Left cardiac atrium (tissue), 4 donors: ENCODE measurements around the gene ATP6AP1. TPM values are rescaled to one million over a fixed set of nuclear protein-coding genes. Genes with fewer than 3 reads are reported as not detected.

Experiments used
- ATAC-seq, 2 donors: fragments of 200-7000 bp; cut with Tn5 transposase; one replicate each; pipeline ENCODE4 v1.9.1; 2020; ENCODE audit warnings: mild to moderate bottlenecking in 2 of 2, moderate library complexity in 2 of 2
- DNase-seq: peaks from one replicate; pipeline ENCODE4 v3.0.0-alpha.2; 2020
- intact Hi-C, 2 donors: fragments of 100-400 bp; cut with DNase I; formaldehyde crosslinking; loops; one replicate each; pipeline versions ENCODE4 v1.14.1 to v1.15.1; 2022 to 2023
- total RNA-seq, 2 donors: library from RNA; stranded (reverse); fragmentation: NEBNext Ultra II Directional; extraction: Animal tissue kit (Norgen Biotek cat#: 25700); gene quantifications; one replicate each; pipeline ENCODE4 v1.2.1, GENCODE V29; 2021
- donor health status: DM: no; HTN: yes; CAD: no.
- donor health status: DM: no; HTN: yes; CAD: no; lungs with severe emphysema.
- donor health status: DM: yes; HTN: yes; CAD: no.
- donor health status: Dilated cardiomyopathy.

Gene ATP6AP1
- total RNA-seq, 2 donors from 2014 or later, result 70.8 to 86.0 TPM

- intact Hi-C loops, result no loop called here
- ATAC-seq, result no peak
- DNase-seq, result no peak
Observed at GRCh38 chrX:154441564-154441963, 13.1 kb downstream of the ATP6AP1 start.

GRCh38 chrX:154441984-154442707 is 13.7 kb downstream of the ATP6AP1 start:
- DNase-seq (no peak), ATAC-seq (no peak)
- intact Hi-C loops, result no loop called here

GRCh38 chrX:154443479-154443910 is 15.0 kb downstream of the ATP6AP1 start:
- ATAC-seq, result peak; percentile 3 to 8
- intact Hi-C loops, result no loop called here
- no peak for DNase-seq

DNA sequence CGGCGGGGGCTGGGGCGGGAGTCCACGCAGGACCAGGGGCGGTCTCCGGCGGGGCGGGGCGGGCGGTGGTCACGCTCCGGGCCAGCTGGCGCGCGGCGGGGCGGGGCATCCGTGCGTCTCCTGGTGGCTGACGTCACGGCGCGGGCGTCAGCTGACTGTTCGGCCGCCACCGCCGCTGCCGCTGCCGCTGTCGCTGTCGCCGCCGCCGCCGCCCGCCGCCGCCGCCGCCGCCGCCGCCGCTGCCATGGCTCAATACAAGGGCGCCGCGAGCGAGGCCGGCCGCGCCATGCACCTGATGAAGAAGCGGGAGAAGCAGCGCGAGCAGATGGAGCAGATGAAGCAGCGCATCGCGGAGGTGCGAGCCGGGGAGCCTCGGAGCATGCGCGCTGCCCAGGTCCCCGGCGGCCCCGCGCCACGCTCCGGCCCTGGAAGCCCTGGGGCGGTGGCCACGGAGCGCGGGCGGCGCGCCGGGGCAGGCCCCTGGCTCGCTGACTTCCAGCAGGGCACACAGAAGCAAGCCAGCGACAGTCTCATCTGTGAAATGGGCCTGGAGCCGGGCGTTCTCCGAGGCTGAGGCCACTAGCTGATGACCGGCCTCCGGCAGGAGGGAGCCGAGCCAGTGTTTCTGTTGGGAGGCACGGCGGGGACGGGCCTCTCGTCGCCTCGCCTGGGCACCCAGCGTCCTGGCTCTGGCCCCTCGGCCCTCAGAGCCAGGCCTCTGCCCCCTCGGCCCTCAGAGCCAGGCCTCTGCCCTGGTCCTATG is 15.7 kb downstream of the ATP6AP1 start, which contains the start of gene FAM50A:
TSS of gene FAM50A (plus strand) at position 150 of the 763 bp plus-strand sequence. CDS start at position 245, 95 bp downstream.
- ATAC-seq (peak; percentile 89 to 94), DNase-seq (peak; percentile 88)
- intact Hi-C loops, result no loop called here

GRCh38 chrX:154444755-154445246 is 16.3 kb downstream of the ATP6AP1 start:
- intact Hi-C loops, result no loop called here
- no peak for ATAC-seq
- DNase-seq, result no peak

DNA sequence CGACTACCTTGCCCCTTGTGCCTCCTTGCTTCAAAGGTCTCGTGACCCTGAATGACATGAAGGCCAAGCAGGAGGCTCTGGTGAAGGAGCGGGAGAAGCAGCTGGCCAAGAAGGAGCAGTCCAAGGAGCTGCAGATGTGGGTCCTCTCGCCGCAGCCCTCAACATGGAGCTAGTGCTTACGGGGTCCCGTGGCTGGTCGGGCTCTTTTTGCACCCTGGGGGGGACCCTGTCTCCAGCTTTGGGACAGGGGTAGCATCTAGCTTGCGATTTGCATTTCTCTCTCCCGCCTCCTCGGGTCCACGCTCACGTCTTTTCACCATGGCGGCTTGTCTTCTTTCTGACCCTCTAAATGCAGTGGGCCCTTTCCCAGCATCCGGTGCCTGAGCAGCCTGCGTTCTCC is 17.3 kb downstream of the ATP6AP1 start:
- DNase-seq (no peak), ATAC-seq (no peak)
- intact Hi-C loops, result no loop called here

DNA sequence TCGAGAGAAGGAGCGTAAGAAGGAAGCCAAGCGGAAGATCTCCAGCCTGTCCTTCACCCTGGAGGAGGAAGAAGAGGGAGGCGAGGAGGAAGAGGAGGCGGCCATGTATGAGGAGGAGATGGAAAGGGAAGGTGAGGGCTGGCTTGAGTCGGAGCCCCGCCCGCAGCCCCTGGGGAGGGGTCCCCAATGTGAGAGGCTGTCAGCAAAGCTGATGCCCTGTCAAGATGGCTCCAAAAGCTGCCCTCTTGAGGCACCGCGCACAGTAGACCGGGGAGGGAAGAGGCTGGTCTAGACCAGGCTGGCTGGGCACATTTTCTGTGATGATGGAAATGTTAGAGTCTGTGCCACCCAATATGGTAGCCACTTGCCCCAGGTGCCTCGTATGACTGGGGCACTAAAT is 18.0 kb downstream of the ATP6AP1 start:
- ATAC-seq, result no peak
- intact Hi-C loops, result no loop called here
- no peak for DNase-seq

GRCh38 chrX:154448484-154448883 is 20.0 kb downstream of the ATP6AP1 start:
- no peak for DNase-seq
- no peak for ATAC-seq
- intact Hi-C loops, result no loop called here

DNA sequence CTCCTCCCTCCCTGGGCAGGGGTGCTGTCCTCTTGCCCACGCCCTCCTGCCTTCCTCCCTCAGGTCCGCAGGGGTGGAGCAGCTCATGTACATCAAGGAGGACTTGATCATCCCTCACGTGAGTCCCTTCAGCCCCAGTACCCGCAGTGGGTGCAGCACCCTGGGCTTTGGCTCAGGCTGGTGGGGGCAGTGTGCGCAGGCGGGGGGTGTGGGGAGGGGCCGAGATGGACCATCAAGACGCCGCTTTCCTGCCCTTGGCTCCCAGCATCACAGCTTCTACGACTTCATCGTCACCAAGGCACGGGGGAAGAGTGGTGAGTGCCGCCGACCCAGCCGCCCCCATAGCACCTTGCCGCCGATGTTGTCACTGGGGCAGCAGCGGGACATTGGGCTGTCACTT is 21.1 kb downstream of the ATP6AP1 start:
- intact Hi-C loops, result no loop called here
- no peak for DNase-seq
- no peak for ATAC-seq

DNA sequence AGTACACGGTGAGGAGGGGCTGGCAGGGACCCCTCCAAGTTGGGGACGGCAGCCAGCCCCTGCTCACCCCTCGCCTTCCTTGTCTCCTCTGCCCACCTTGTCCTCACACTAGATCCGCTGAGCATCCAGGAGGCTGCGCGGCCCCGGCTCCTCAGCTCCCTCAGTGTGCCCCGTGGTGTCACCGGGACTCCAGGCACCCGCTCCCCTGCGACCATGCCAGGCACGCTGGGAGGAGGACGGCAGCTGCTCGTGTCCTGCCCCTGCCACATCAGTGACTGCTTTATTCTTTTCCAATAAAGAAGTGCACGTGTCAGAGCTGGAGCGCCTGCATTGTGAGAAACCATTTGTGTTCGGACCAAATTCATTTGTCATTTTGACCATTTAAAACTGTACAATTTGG is 21.8 kb downstream of the ATP6AP1 start:
- intact Hi-C loops, result no loop called here
- ATAC-seq (no peak), DNase-seq (no peak)

DNA sequence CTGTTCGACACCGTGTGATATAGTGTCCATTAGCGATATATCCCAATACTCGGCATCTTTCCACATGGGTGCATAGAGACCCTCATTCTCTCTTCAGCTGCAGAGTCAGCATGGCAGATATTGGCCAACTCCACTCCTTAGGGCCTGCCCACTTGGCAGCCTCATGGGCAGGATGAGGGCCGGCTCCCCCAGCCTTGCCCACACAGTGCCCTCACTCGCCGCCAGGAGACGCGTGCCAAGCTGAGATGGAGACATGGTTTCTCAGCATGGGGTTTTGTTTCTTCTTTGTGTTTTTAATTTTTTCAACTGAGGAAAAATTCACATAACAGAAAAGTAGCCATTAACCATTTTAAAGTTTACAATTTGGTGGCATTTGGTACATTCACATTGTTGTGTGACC is 24.3 kb downstream of the ATP6AP1 start:
- intact Hi-C loops, result no loop called here
- ATAC-seq, result peak in 1 of 2 donors; percentile 21

DNA sequence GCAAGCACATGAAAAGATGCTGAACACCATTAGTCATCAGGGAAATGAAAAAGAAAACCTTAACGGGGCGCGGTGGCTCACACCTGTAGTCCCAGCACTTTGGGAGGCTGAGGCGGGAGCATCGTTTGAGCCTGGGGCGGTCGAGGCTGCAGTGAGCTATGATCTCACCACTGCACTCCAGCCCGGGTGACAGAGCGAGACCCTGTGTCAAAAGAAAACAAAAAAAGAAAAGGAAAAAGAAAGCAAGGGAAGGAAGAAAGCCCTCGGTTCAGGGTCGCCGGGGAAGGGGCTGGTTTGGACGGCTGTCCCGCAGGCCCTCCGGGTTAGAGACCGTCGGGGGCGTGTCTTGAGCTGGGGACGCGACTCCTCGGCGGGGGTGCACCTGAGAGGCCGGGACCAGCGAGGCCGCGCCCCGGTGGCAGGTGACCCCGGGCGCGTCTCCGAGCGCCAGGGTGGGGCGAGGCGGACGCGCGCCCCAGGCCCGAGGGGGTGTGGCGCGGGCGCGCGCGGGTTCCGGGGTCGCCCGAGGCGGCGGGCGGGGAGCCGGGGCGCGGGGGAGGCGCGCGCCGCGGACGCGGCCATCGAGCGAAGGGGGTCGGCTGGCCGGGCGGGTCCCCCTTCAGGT is 29.1 kb downstream of the ATP6AP1 start:
- intact Hi-C loops, result no loop called here
- DNase-seq, result no peak

More for the DNA sequence above, 24.3 kb downstream of the ATP6AP1 start:
- no peak for DNase-seq

DNA sequence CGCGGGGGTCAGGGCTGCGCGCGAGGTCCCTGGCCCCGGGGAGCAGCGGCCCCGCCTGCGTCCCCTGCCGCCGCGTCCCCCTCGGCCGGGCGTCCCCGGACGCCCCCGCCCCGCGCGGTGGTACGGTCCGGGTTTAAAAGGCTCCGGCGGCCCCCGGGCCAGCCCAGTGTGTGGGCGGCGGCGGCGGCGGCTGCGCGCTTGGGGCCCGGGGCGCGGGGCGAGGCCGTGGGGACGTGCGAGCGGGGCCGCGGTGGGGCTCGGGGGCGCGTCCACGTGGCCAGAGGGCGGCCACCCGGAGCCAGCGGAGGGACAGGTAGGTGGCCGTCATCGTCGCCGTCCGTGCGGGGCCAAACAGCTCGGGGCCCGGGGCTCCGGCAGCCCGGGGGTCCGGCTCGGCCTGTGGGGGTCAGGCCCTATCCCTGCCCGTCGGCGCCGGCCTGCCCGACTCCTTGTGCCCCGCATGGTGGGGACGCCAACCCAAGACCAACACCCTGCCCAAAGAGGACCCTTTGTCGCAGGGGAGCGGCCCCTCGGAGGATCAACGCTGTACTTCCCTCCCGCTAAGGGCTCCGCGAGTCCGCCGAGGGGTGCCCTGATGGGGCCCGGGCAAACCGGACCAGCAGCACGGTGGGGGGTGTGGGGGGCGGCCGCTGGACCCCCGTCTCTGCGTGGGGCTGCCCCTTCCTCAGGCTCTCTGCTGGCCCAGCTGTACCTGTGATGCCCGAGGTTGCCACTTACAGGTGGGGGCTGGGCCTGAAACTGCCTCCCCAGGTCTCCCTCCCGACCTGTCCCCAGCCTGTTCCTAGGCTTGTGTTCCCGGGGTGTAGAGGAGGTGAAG is 29.9 kb downstream of the ATP6AP1 start, which contains the start of gene PLXNA3:
TSS of gene PLXNA3 (plus strand) at position 166 of the 838 bp plus-strand sequence. CDS start 1,903 bp downstream, outside the sequence.
- DNase-seq (peak; percentile 57), ATAC-seq (peak; percentile 75 to 83)
- intact Hi-C loops, result no loop called here

More for the DNA sequence above, 29.1 kb downstream of the ATP6AP1 start:
- ATAC-seq, result peak; percentile 41 to 53

DNA sequence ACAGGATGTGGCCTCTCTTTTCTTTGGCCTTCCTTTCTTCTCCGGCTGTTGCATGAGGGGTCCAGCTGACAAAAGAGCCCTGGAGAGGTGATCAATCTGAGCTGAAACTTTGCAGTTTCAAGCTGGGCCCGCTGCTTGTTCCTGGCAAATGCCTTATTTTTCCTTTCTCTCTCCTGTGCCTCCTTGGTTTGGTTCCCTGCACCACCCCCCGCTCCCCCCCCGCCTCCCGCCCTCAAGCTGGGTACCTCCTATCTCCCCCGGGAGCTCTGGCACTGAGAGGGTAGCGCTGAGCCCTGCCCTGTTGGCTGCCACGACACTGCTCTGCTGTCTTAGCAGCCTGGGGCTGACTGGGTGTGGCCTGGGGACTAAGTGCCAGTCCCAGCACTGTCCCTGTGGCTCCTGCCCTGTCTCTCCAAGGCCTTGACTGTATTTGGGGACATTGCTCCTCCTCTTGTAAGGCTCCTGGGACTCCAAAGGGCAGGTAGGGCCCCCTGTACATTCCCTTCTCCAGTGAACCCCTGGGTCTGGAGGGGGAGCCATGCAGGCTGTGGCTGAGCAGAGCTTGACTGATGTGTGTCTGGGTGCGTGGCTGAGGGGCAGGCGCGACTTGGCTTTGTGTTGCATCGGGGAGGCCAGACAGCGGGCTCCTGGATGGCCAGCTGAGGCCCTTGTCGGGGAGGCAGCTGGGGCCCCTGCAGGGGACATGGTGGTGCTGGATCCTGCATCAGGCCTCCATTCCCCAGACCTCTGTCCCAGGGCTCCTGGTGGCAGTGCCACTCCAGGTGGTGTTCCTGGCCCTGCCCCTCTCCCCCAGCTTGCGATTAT is 30.7 kb downstream of the ATP6AP1 start:
- intact Hi-C loops, result no loop called here
- no peak for DNase-seq
- ATAC-seq, result peak; percentile 77 to 84

DNA sequence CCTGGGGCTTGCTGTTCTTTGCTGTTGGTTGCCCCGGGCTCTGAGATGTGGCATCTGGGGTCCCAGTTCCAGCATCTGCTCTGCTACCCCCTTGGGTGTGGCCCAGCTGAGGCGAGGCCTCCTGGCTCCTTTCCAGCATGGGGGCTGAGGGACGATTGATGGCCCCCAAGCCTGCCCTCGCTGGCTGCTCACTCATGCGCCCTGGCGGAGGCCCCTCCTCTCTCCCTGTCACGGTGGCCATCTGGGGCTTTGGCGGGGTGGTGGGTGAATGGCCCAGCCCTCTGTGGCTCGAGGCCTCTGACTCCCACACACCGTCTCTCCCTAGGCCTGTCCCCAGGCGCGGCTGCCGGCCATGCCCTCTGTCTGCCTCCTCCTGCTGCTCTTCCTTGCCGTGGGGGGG is 31.4 kb downstream of the ATP6AP1 start:
- no peak for DNase-seq
- intact Hi-C loops, result no loop called here
- peak; percentile 16 to 44 for ATAC-seq

GRCh38 chrX:154460326-154460725 is 31.8 kb downstream of the ATP6AP1 start:
- intact Hi-C loops, result no loop called here
- DNase-seq, result no peak
- ATAC-seq, result no peak

DNA sequence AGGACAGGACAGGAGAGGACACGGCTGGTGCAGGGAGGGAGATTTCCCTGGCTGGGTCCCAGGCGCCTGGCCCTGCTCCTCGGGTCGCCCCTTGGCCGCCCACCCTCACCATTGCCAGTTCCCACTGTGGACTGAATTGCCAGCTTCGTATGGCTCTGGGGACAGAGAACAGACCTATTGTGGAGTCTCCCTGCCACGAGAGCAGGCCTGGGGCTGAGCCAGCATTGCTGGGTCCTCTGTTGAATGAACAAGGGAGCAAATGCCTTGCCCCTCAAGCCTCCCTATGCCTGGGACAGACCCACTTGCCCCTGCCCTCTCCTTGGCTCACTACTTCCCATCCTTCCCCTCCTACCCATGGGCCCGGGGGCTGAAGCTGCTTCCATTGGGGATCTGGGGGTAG is 33.9 kb downstream of the ATP6AP1 start:
- ATAC-seq (no peak), DNase-seq (no peak)
- intact Hi-C loops, result no loop called here

- no peak for DNase-seq
- no peak for ATAC-seq
- intact Hi-C loops, result no loop called here
Observed at GRCh38 chrX:154463611-154464220, 35.2 kb downstream of the ATP6AP1 start.
